ENCODE results near the gene HOXB8. TPM values are rescaled to one million over a fixed set of nuclear protein-coding genes. Genes with fewer than 3 reads are reported as not detected.

Gene HOXB8
- total RNA-seq = not detected
- not detected for polyA plus RNA-seq

GRCh38 chr17:48615047-48615962 is at the start of gene HOXB8:
TSS of gene HOXB8 (minus strand) at chr17:48615292. CDS start at chr17:48614704, 588 bp downstream.
- H3K27me3 Mint-ChIP-seq = peaks cover 90% of the 10 kb centered on the region
- no peaks in the 10 kb centered on the region for H3K36me3 Mint-ChIP-seq
- H3K27me3 ChIP-seq (ENCODE audit: control insufficient read depth, insufficient read depth, low read length) = peaks cover 28% of the 10 kb centered on the region
- no peaks in the 10 kb centered on the region for H3K36me3 ChIP-seq (ENCODE audit: control insufficient read depth, insufficient read depth, low read length)
- no peaks in the 10 kb centered on the region for H3K9me3 ChIP-seq (ENCODE audit: control insufficient read depth in 2 of 2, low read length in 2 of 2)
- no peak within 1 kb of the TSS for H3K27ac ChIP-seq (ENCODE audit: insufficient read depth, low read length, poor library complexity, severe bottlenecking)
- no peak for DNase-seq
- peaks cover 10 to 67% (median 51%) of the 10 kb centered on the region in 4 donors for H3K4me1 Mint-ChIP-seq
- peak within 1 kb of the TSS in 1 of 3 donors; percentile 87 for H3K27ac Mint-ChIP-seq
- peaks cover 0 to 9% (median 0%) of the 10 kb centered on the region in 7 donors for H3K9me3 Mint-ChIP-seq
- no peak within 1 kb of the TSS for H3K4me3 ChIP-seq (ENCODE audit: low read depth, low read length)
- ATAC-seq (ENCODE audit: low read depth in 2 of 2) = no peak
- H3K4me3 Mint-ChIP-seq = peak within 1 kb of the TSS; percentile 74 to 88 (median 82)
- H3K4me1 ChIP-seq (ENCODE audit: control insufficient read depth, insufficient read depth, low read length, poor library complexity, severe bottlenecking) = peaks cover 66% of the 10 kb centered on the region

DNA sequence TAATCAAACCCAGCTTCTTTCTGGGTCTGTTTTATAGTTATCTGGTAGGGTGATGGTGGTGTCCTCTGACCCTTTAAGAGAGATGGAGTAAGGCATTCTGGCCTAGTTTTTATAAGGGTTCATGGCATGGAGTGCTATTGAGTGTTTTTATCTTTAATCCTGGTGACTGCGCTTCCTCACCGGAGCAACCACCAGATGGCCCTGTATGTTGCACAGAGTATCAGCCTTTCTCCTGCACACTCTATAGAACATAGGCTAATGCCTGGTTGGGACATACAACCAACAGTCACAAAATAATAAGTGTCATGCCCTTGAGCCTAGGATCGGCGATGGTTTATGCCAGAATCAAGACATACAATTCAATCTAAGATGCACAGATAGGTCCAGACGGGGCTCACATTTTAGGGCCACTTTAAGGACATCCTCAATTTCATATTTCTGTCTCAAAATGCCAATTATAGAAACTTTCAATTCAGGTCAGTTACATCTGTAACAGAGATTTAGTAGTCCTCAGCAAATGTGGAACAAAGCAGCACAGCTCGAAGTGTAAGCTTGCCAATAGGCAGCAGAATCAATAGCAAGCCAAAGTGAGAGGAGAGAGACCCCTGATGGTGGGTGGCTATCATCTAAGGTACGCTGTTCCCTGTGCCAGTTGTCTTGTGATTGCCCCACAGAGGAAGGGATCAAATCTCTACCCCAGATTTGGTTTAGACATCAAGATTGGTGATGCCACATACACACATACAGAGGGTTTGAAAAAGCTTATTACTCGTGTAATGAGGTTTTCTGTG is 48.2 kb upstream of the HOXB8 start:
- Mint-ChIP-seq H3K36me3 (no peaks in the 10 kb centered on the region), H3K27ac (no peak overlapping the region), H3K27me3 (peaks cover 34% of the 10 kb centered on the region), H3K4me1 (no peaks in the 10 kb centered on the region), H3K9me3 (no peaks in the 10 kb centered on the region), H3K4me3 (no peak overlapping the region)
- H3K27me3 ChIP-seq (ENCODE audit: control insufficient read depth, insufficient read depth, low read length) = peaks cover 8% of the 10 kb centered on the region
- DNase-seq (no peak), ATAC-seq (ENCODE audit: low read depth in 2 of 2) (no peak)
- H3K36me3 ChIP-seq (ENCODE audit: control insufficient read depth, insufficient read depth, low read length) = no peaks in the 10 kb centered on the region
- H3K4me3 ChIP-seq (ENCODE audit: low read depth, low read length) = no peak overlapping the region
- H3K9me3 ChIP-seq (ENCODE audit: control insufficient read depth in 2 of 2, low read length in 2 of 2) = no peaks in the 10 kb centered on the region
- no peak overlapping the region for H3K27ac ChIP-seq (ENCODE audit: insufficient read depth, low read length, poor library complexity, severe bottlenecking)
- no peaks in the 10 kb centered on the region for H3K4me1 ChIP-seq (ENCODE audit: control insufficient read depth, insufficient read depth, low read length, poor library complexity, severe bottlenecking)

- Mint-ChIP-seq H3K4me3 (no peak overlapping the region), H3K4me1 (peaks cover 6 to 9% (median 7%) of the 10 kb centered on the region in 4 donors), H3K9me3 (no peaks in the 10 kb centered on the region), H3K27me3 (peaks cover 56% of the 10 kb centered on the region), H3K36me3 (no peaks in the 10 kb centered on the region), H3K27ac (peak overlapping the region in 1 of 3 donors; percentile 20)
- H3K9me3 ChIP-seq (ENCODE audit: control insufficient read depth in 2 of 2, low read length in 2 of 2) = no peaks in the 10 kb centered on the region
- ATAC-seq (ENCODE audit: low read depth in 2 of 2) = no peak
- H3K27me3 ChIP-seq (ENCODE audit: control insufficient read depth, insufficient read depth, low read length) = peaks cover 4% of the 10 kb centered on the region
- no peaks in the 10 kb centered on the region for H3K36me3 ChIP-seq (ENCODE audit: control insufficient read depth, insufficient read depth, low read length)
- no peak overlapping the region for H3K4me3 ChIP-seq (ENCODE audit: low read depth, low read length)
- no peaks in the 10 kb centered on the region for H3K4me1 ChIP-seq (ENCODE audit: control insufficient read depth, insufficient read depth, low read length, poor library complexity, severe bottlenecking)
- DNase-seq = no peak
- H3K27ac ChIP-seq (ENCODE audit: insufficient read depth, low read length, poor library complexity, severe bottlenecking) = no peak overlapping the region
Measured at GRCh38 chr17:48655913-48656312, 40.8 kb upstream of the HOXB8 start.

DNA sequence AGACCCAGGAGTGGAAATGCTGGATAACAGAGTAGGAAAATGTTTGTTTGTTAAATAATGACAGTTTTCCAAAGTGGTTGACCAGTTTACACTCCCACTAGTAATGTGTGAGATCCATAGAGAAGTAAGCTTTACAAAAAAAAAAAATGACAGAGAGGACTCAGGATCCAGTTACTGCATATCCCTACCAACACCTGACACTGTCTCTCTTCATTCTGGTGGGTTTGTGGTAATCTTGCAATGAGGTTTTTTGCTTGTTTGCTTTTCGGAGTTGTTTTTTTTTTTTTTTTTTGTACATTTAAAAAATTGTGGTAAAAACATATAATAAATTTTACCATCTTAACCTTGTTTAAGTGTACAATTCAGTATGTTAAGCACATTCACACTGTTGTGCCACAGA is 34.6 kb upstream of the HOXB8 start:
- H3K36me3 Mint-ChIP-seq = no peaks in the 10 kb centered on the region
- H3K4me3 Mint-ChIP-seq = no peak overlapping the region
- DNase-seq = no peak
- H3K4me3 ChIP-seq (ENCODE audit: low read depth, low read length) = no peak overlapping the region
- H3K9me3 ChIP-seq (ENCODE audit: control insufficient read depth in 2 of 2, low read length in 2 of 2) = no peaks in the 10 kb centered on the region
- H3K27ac ChIP-seq (ENCODE audit: insufficient read depth, low read length, poor library complexity, severe bottlenecking) = no peak overlapping the region
- peaks cover 70% of the 10 kb centered on the region for H3K27me3 Mint-ChIP-seq
- no peak overlapping the region for H3K27ac Mint-ChIP-seq
- peaks cover 0 to 2% (median 0%) of the 10 kb centered on the region in 7 donors for H3K9me3 Mint-ChIP-seq
- no peak for ATAC-seq (ENCODE audit: low read depth in 2 of 2)
- H3K27me3 ChIP-seq (ENCODE audit: control insufficient read depth, insufficient read depth, low read length) = peaks cover 19% of the 10 kb centered on the region
- H3K36me3 ChIP-seq (ENCODE audit: control insufficient read depth, insufficient read depth, low read length) = no peaks in the 10 kb centered on the region
- peaks cover 18% of the 10 kb centered on the region for H3K4me1 ChIP-seq (ENCODE audit: control insufficient read depth, insufficient read depth, low read length, poor library complexity, severe bottlenecking)
- peaks cover 8 to 34% (median 16%) of the 10 kb centered on the region in 4 donors for H3K4me1 Mint-ChIP-seq

DNA sequence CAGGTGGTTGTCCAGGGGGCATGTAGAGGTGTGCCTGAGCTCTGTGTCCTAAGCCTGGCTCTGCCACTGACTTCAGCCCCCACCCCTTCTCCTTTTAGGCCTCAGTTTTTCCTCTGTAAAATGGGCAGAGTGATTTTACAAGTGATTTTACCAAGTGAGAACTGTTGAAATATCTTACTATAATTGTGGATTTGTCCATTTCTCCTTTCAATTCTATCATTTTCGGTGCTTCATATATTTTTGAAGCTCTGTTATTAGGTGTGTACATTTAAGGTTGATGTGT is 32.8 kb upstream of the HOXB8 start:
- no peak for DNase-seq
- Histone ChIP-seq H3K27me3 (ENCODE audit: control insufficient read depth, insufficient read depth, low read length) (peaks cover 35% of the 10 kb centered on the region), H3K9me3 (ENCODE audit: control insufficient read depth in 2 of 2, low read length in 2 of 2) (no peaks in the 10 kb centered on the region), H3K4me1 (ENCODE audit: control insufficient read depth, insufficient read depth, low read length, poor library complexity, severe bottlenecking) (peaks cover 18% of the 10 kb centered on the region), H3K36me3 (ENCODE audit: control insufficient read depth, insufficient read depth, low read length) (no peaks in the 10 kb centered on the region), H3K27ac (ENCODE audit: insufficient read depth, low read length, poor library complexity, severe bottlenecking) (no peak overlapping the region), H3K4me3 (ENCODE audit: low read depth, low read length) (no peak overlapping the region)
- H3K4me3 Mint-ChIP-seq = peak overlapping the region; percentile 46 to 93 (median 79)
- peaks cover 79% of the 10 kb centered on the region for H3K27me3 Mint-ChIP-seq
- no peak for ATAC-seq (ENCODE audit: low read depth in 2 of 2)
- peaks cover 0 to 2% (median 0%) of the 10 kb centered on the region in 7 donors for H3K9me3 Mint-ChIP-seq
- H3K36me3 Mint-ChIP-seq = no peaks in the 10 kb centered on the region
- no peak overlapping the region for H3K27ac Mint-ChIP-seq
- H3K4me1 Mint-ChIP-seq = peaks cover 8 to 42% (median 16%) of the 10 kb centered on the region in 4 donors

GRCh38 chr17:48647103-48647962 is 32.2 kb upstream of the HOXB8 start:
- Histone ChIP-seq H3K4me3 (ENCODE audit: low read depth, low read length) (peak overlapping the region; percentile 80), H3K27ac (ENCODE audit: insufficient read depth, low read length, poor library complexity, severe bottlenecking) (no peak overlapping the region), H3K27me3 (ENCODE audit: control insufficient read depth, insufficient read depth, low read length) (peaks cover 36% of the 10 kb centered on the region), H3K36me3 (ENCODE audit: control insufficient read depth, insufficient read depth, low read length) (no peaks in the 10 kb centered on the region), H3K9me3 (ENCODE audit: control insufficient read depth in 2 of 2, low read length in 2 of 2) (no peaks in the 10 kb centered on the region), H3K4me1 (ENCODE audit: control insufficient read depth, insufficient read depth, low read length, poor library complexity, severe bottlenecking) (peaks cover 20% of the 10 kb centered on the region)
- peaks cover 81% of the 10 kb centered on the region for H3K27me3 Mint-ChIP-seq
- DNase-seq (no peak), ATAC-seq (ENCODE audit: low read depth in 2 of 2) (no peak)
- no peaks in the 10 kb centered on the region for H3K36me3 Mint-ChIP-seq
- H3K27ac Mint-ChIP-seq = no peak overlapping the region
- peaks cover 0 to 2% (median 0%) of the 10 kb centered on the region in 7 donors for H3K9me3 Mint-ChIP-seq
- peaks cover 5 to 39% (median 16%) of the 10 kb centered on the region in 4 donors for H3K4me1 Mint-ChIP-seq
- peak overlapping the region; percentile 46 to 93 (median 89) for H3K4me3 Mint-ChIP-seq

Measured in CD4-positive, CD25-positive, alpha-beta regulatory T cell (primary cell).